ENCODE measurements around the gene CEACAM20. TPM values are rescaled to one million over a fixed set of nuclear protein-coding genes. Genes with fewer than 3 reads are reported as not detected.

CEACAM20 gene
- total and polyA plus RNA-seq, 2 of the 13 experiments (the other 11 are each of a cell fraction or from before 2014, with no cell fraction given), result 0.04 TPM; not detected in 1

- TF ChIP-seq ZNF281 (CRISPR knock-in tag; IDR thresholded peaks at IDR 0.05; ENCODE audit: borderline replicate concordance) (no peak), REST (IDR thresholded peaks at IDR 0.05; ENCODE audit: borderline replicate concordance in 1 of 2, low read depth in 1 of 2, low read length in 2 of 2) (peak in 1 of 2 experiments; percentile 33; a peak in 1 of 4 replicates), DMAP1 (CRISPR knock-in tag; IDR thresholded peaks at IDR 0.05) (peak; percentile 95), BRCA1 (CRISPR knock-in tag; IDR thresholded peaks at IDR 0.05) (0 out of 2 replicates have a peak, but pooled peaks have one; percentile 79), NFYC (CRISPR knock-in tag; IDR thresholded peaks at IDR 0.05) (peak; percentile 59), FOXM1 (CRISPR knock-in tag; IDR thresholded peaks at IDR 0.05) (peak; percentile 41; the same call in 1 of the 2 replicates), SMAD3 (CRISPR knock-in tag; IDR thresholded peaks at IDR 0.05) (peak; percentile 71), GABPB1 (CRISPR knock-in tag; IDR thresholded peaks at IDR 0.05) (peak; percentile 99), NFAT5 (CRISPR knock-in tag; IDR thresholded peaks at IDR 0.05) (peak; percentile 75), GZF1 (CRISPR knock-in tag; IDR thresholded peaks at IDR 0.05) (no peak), SRSF4 (IDR thresholded peaks at IDR 0.05; ENCODE audit: low read depth, low read length, poor library complexity, severe bottlenecking) (no peak), ZKSCAN1 (IDR thresholded peaks at IDR 0.05; ENCODE audit: low read length) (no peak), NCOA1 (CRISPR knock-in tag; IDR thresholded peaks at IDR 0.05) (peak; percentile 58), FOSL2 (CRISPR knock-in tag; IDR thresholded peaks at IDR 0.05) (peak; percentile 49)
Measured at GRCh38 chr19:44499962-44500949, 29.2 kb downstream of the CEACAM20 start, which contains the start of gene ZNF180 (continued).

Measured in HepG2 (cell line).